Left renal cortex interstitium (tissue), 4 donors: Measurements from ENCODE around the gene KNSTRN. TPM values are rescaled to one million over a fixed set of nuclear protein-coding genes. Genes with fewer than 3 reads are reported as not detected.

Source experiments
- DNase-seq, 4 donors: peaks; one replicate each; pipeline ENCODE4 v3.0.0-alpha.2; 2013; ENCODE audit warnings: low read depth in 4 of 4, low spot score in 2 of 4, missing footprints in 1 of 4
- polyA plus RNA-seq, 4 donors: library from polyadenylated mRNA; unstranded; fragments of 120-200 nt; gene quantifications; one replicate each; pipeline ENCODE4 v1.2.1, GENCODE V29; 2013; ENCODE audit not compliant: insufficient read length in 4 of 4

KNSTRN gene
- polyA plus RNA-seq, 4 donors, result 28.8 to 38.4 (median 34.7) TPM

- no peak for DNase-seq
These were observed 60.7 kb downstream of the KNSTRN start for GRCh38 chr15:40443255-40443654.

- DNase-seq, result no peak
These were observed 61.3 kb downstream of the KNSTRN start for GRCh38 chr15:40443846-40444245.

Other genes with a start within 250 kb of the KNSTRN start
- gene BUB1B, start 221.7 kb upstream of the KNSTRN start, polyA plus RNA-seq, result 10 to 100 TPM; 23.1 to 35.9 (median 31.7) TPM
- 1 to 10 TPM; 5.6 to 8.7 (median 6.9) TPM for gene PAK6, start 143.7 kb upstream of the KNSTRN start, polyA plus RNA-seq
- gene ANKRD63, start 99.7 kb upstream of the KNSTRN start, polyA plus RNA-seq, result under 1 TPM in 3 of 4 donors, not detected in 1; 0.11 to 0.56 (median 0.48) TPM
- 10 to 100 TPM in 3 of 4 donors, 1 to 10 TPM in 1; 6.3 to 13.2 (median 11.7) TPM for gene PLCB2, start 74.8 kb upstream of the KNSTRN start, polyA plus RNA-seq
- 10 to 100 TPM; 14.7 to 20.0 (median 17.9) TPM for gene INAFM2, start 59.0 kb upstream of the KNSTRN start, polyA plus RNA-seq
- gene CCDC9B, start 41.8 kb upstream of the KNSTRN start, polyA plus RNA-seq, result 10 to 100 TPM in 1 of 4 donors, 1 to 10 TPM in 3; 4.0 to 14.7 (median 8.0) TPM
- not detected for gene PHGR1, start 31.7 kb upstream of the KNSTRN start, polyA plus RNA-seq
- 1 to 10 TPM in 1 of 4 donors, under 1 TPM in 3; 0.35 to 1.1 (median 0.64) TPM for gene DISP2, start 24.5 kb upstream of the KNSTRN start, polyA plus RNA-seq
- gene IVD, start 23.1 kb downstream of the KNSTRN start, polyA plus RNA-seq, result 100 to 1,000 TPM in 1 of 4 donors, 10 to 100 TPM in 3; 57.7 to 102 (median 83.1) TPM
- 10 to 100 TPM; 18.7 to 27.8 (median 26.1) TPM for gene BAHD1, start 58.2 kb downstream of the KNSTRN start, polyA plus RNA-seq
- gene CHST14, start 88.3 kb downstream of the KNSTRN start, polyA plus RNA-seq, result 10 to 100 TPM; 31.5 to 48.4 (median 35.0) TPM
- gene CCDC32, start 182.3 kb downstream of the KNSTRN start, polyA plus RNA-seq, result 10 to 100 TPM; 22.4 to 28.8 (median 25.7) TPM
- gene RPUSD2, start 186.6 kb downstream of the KNSTRN start, polyA plus RNA-seq, result 10 to 100 TPM in 3 of 4 donors, 1 to 10 TPM in 1; 9.8 to 14.3 (median 11.8) TPM
- gene KNL1, start 211.5 kb downstream of the KNSTRN start, polyA plus RNA-seq, result 10 to 100 TPM; 14.6 to 28.5 (median 20.8) TPM